Endothelial cell of umbilical vein (primary cell): Measurements from ENCODE around the gene HUS1. TPM values are rescaled to one million over a fixed set of nuclear protein-coding genes. Genes with fewer than 3 reads are reported as not detected.
"Not testable (repeated sequence)": the region's sequence is repeated elsewhere in the genome, so short reads cannot be mapped to it uniquely, and the experiment has no call there.

Source experiments
- BruUV-seq: library from RNA; stranded (reverse); fragments of 400-500 nt; replicated peaks from 2 replicates; lab custom pipeline; 2021; lab: Mats Ljungman, UMichigan
- CTCF ChIA-PET: fragments of 300-600, 350-600 bp; sonication (Branson Sonifier 250); formaldehyde crosslinking; loops from one replicate; lab custom pipeline; 2021; ENCODE audit warnings: antibody characterized with exemption, inconsistent platforms; lab: Charles Lee
- POLR2A ChIA-PET: fragments of 300-600, 350-600 bp; sonication (Branson Sonifier 250); formaldehyde crosslinking; loops from one replicate; lab custom pipeline; 2021; ENCODE audit warnings: antibody characterized with exemption, inconsistent platforms; lab: Charles Lee
- DNase-seq: peaks from one replicate; pipeline ENCODE4 v3.0.0-alpha.2; 2011; ENCODE audit warnings: low read depth, low spot score
- FAIRE-seq: peaks from 2 replicates; lab custom pipeline; 2011; peaks lifted over from hg19 to GRCh38; lab: Jason Lieb, UNC
- H2AFZ ChIP-seq: 2 replicates; pipeline ENCODE4 v1.6.0; 2012; ENCODE audit warnings: low read depth, low read length, control low read depth, inconsistent platforms
- H3K27ac ChIP-seq: 2 replicates; pipeline ENCODE4 v1.5.1; 2011; ENCODE audit warnings: low read depth, mild to moderate bottlenecking, control low read depth, low read length, moderate library complexity; ENCODE audit not compliant: insufficient read depth
- H3K27me3 ChIP-seq, 2 experiments: 2 replicates each; pipeline versions ENCODE4 v1.6.0 to v1.6.1; 2011; ENCODE audit warnings: low read length in 2 of 2, mixed read lengths in 1 of 2; ENCODE audit not compliant: control insufficient read depth in 2 of 2, insufficient read depth in 2 of 2
- H3K36me3 ChIP-seq, 2 experiments: 2 replicates in 1 of 2; 3 replicates in 1 of 2; pipeline ENCODE4 v1.5.1; 2011; ENCODE audit warnings: low read length in 2 of 2, mild to moderate bottlenecking in 1 of 2, moderate library complexity in 1 of 2; ENCODE audit not compliant: control insufficient read depth in 2 of 2, insufficient read depth in 2 of 2; ENCODE audit errors: extremely low read depth in 1 of 2
- H3K4me1 ChIP-seq: 3 replicates; pipeline ENCODE4 v1.5.1; 2011; ENCODE audit warnings: mild to moderate bottlenecking, low read length; ENCODE audit not compliant: control insufficient read depth, insufficient read depth; ENCODE audit errors: extremely low read depth
- H3K4me2 ChIP-seq: 2 replicates; pipeline ENCODE4 v1.6.1; 2011; ENCODE audit warnings: low read length, control low read depth, mixed read lengths; ENCODE audit not compliant: insufficient read depth
- H3K4me3 ChIP-seq, 3 experiments: fragments of 200-600 bp in 1 of 3; sonication (generic), shearing (Covaris generic) in 1 of 3; replicated peaks in 1 of 3; 2 replicates each; pipeline ENCODE4 v1.5.1; 2011 to 2016; ENCODE audit warnings: control low read depth in 3 of 3, low read length in 3 of 3, mild to moderate bottlenecking in 2 of 3, inconsistent platforms in 1 of 3, low read depth in 1 of 3, moderate library complexity in 1 of 3; ENCODE audit not compliant: insufficient read depth in 1 of 3
- H3K79me2 ChIP-seq: 2 replicates; pipeline ENCODE4 v1.6.0; 2012; ENCODE audit warnings: low read length, inconsistent platforms; ENCODE audit not compliant: control insufficient read depth, insufficient read depth
- H3K9ac ChIP-seq: replicated peaks from 2 replicates; pipeline ENCODE3; 2011; ENCODE audit warnings: low read length, control low read depth; ENCODE audit not compliant: insufficient read depth; ENCODE audit errors: extremely low read depth
- H3K9me1 ChIP-seq: replicated peaks from 3 replicates; pipeline ENCODE4 v1.6.0; 2011; ENCODE audit warnings: mild to moderate bottlenecking, low read length; ENCODE audit not compliant: control insufficient read depth, insufficient read depth; ENCODE audit errors: extremely low read depth
- H3K9me3 ChIP-seq: replicated peaks from 2 replicates; pipeline ENCODE4 v1.5.1; 2012; ENCODE audit warnings: low read length, inconsistent platforms; ENCODE audit not compliant: control insufficient read depth, insufficient read depth
- H4K20me1 ChIP-seq: replicated peaks from 2 replicates; pipeline ENCODE3; 2011; ENCODE audit warnings: mild to moderate bottlenecking, low read length; ENCODE audit not compliant: control insufficient read depth, insufficient read depth; ENCODE audit errors: extremely low read depth
- EZH2 ChIP-seq: IDR thresholded peaks from 2 replicates; pipeline ENCODE4 v1.6.1; 2012; ENCODE audit warnings: borderline replicate concordance, low read depth, mild to moderate bottlenecking, moderate library complexity, low read length, inconsistent platforms; ENCODE audit not compliant: severe bottlenecking
- FOS ChIP-seq: IDR thresholded peaks from 2 replicates; pipeline ENCODE4 v1.6.1; 2011; ENCODE audit warnings: mild to moderate bottlenecking, low read length, moderate library complexity, borderline replicate concordance; ENCODE audit not compliant: insufficient read depth
- GATA2 ChIP-seq: IDR thresholded peaks from 2 replicates; pipeline ENCODE4 v1.7.0; 2011; ENCODE audit warnings: low read depth, mild to moderate bottlenecking, moderate library complexity, mixed read lengths, low read length; ENCODE audit not compliant: insufficient read length, insufficient read depth
- JUN ChIP-seq: IDR thresholded peaks from 2 replicates; pipeline ENCODE4 v1.6.1; 2011; ENCODE audit warnings: borderline replicate concordance, low read depth; ENCODE audit not compliant: insufficient read length, insufficient read depth
- MYC ChIP-seq: IDR thresholded peaks from one replicate; pipeline ENCODE4 v1.6.1; 2011; ENCODE audit warnings: mild to moderate bottlenecking, low read depth, low read length
- POLR2A ChIP-seq: IDR thresholded peaks from 2 replicates; pipeline ENCODE4 v1.6.1; 2012; ENCODE audit warnings: low read depth, mild to moderate bottlenecking, control low read depth, low read length
- POLR2AphosphoS5 ChIP-seq: IDR thresholded peaks from 2 replicates; pipeline ENCODE4 v1.6.1; 2012; ENCODE audit warnings: low read depth, mild to moderate bottlenecking, control low read depth, low read length, moderate library complexity; ENCODE audit not compliant: insufficient read depth
- dilution Hi-C: fragments of 300-500 bp; cut with MboI; formaldehyde crosslinking; loops from one replicate; pipeline ENCODE4 v1.15.0; 2019; ENCODE audit warnings: low sequenced_read_pairs; ENCODE audit not compliant: extremely low pct_ligation_motif_present
- intact Hi-C: fragments of 100-400 bp; cut with micrococcal nuclease; formaldehyde crosslinking; loops from one replicate; pipeline ENCODE4 v1.10.0; 2022
- polyA plus RNA-seq, 4 experiments: library from polyadenylated mRNA; depleted of rRNA in 3 of 4; stranded (reverse) in 3 of 4; unstranded in 1 of 4; fragments of >200 nt; gene quantifications; 2 replicates each; pipeline versions ENCODE4 v1.2.1 to v1.2.3, GENCODE V29; 2011 to 2012; ENCODE audit warnings: missing spikeins in 1 of 4
- total RNA-seq: library from RNA; stranded (reverse); gene quantifications from 2 replicates; pipeline ENCODE4 v1.2.3, GENCODE V29; 2021
- TF ChIP-seq, protein P1 (sequence below), 2 donors: IDR thresholded peaks; 1 replicate in 1 of 2; 2 replicates in 1 of 2; pipeline ENCODE4 v1.5.1; 2011; ENCODE audit warnings: low read length in 2 of 2, mild to moderate bottlenecking in 2 of 2, moderate library complexity in 2 of 2, control low read depth in 1 of 2, inconsistent platforms in 1 of 2, low read depth in 1 of 2; ENCODE audit not compliant: insufficient read depth in 1 of 2; ENCODE audit errors: extremely low read depth in 1 of 2
- TF ChIP-seq, protein P2 (sequence below): IDR thresholded peaks from 2 replicates; pipeline ENCODE4 v1.6.1; 2011; ENCODE audit not compliant: insufficient read depth, insufficient read length

The HUS1 gene
- total and polyA plus RNA-seq, 2 donors (not counting 3 experiments of a cell fraction or from before 2014, with no cell fraction given), result 21.4 to 49.7 TPM

GRCh38 chr7:47980648-47981047 lies 1.2 kb upstream of the HUS1 start:
- H2AFZ ChIP-seq, DNase-seq, H3K9ac ChIP-seq, H3K27me3 ChIP-seq, dilution Hi-C loops, intact Hi-C loops, H3K9me1 ChIP-seq, H3K4me3 ChIP-seq, H4K20me1 ChIP-seq, H3K9me3 ChIP-seq, FAIRE-seq, H3K27ac ChIP-seq, BruUV-seq, H3K4me2 ChIP-seq, POLR2A ChIA-PET: not testable (repeated sequence)
- Histone ChIP-seq H3K36me3 (peaks cover 11 to 13% of the 10 kb centered on the region in 2 experiments), H3K79me2 (peaks cover 12% of the 10 kb centered on the region), H3K4me1 (peaks cover 11% of the 10 kb centered on the region)
- CTCF ChIA-PET, result interaction anchor here (1.3 kb wide), 1 partner anchor 11 kb away, joined by 3 read pairs; no protein-coding TSS in a partner anchor

- no peak overlapping the region for H2AFZ ChIP-seq
- peak overlapping the region; percentile 0 for H3K4me2 ChIP-seq
- H3K36me3 ChIP-seq, result peaks cover 13 to 15% of the 10 kb centered on the region in 2 experiments
- peak overlapping the region; percentile 2 for H3K27ac ChIP-seq
- H3K27me3 ChIP-seq, result peaks cover 0 to 4% of the 10 kb centered on the region in 2 experiments
- FAIRE-seq (no peak), DNase-seq (peak; percentile 12)
- no TSS peak for BruUV-seq
- no peaks in the 10 kb centered on the region for H3K9me3 ChIP-seq
- peak overlapping the region; percentile 0 to 93 (median 89) for H3K4me3 ChIP-seq
- CTCF ChIA-PET, result interaction anchor here (1.1 to 1.3 kb wide), 2 partner anchors 9 to 12 kb away, joined by 3 read pairs; no protein-coding TSS in a partner anchor
- H3K9me1 ChIP-seq, result no peaks in the 10 kb centered on the region
- H3K9ac ChIP-seq, result no peak overlapping the region
- POLR2A ChIA-PET, result no interaction called here
- no peak for TF ChIP-seq EZH2
- no peak for TF ChIP-seq POLR2A
- TF ChIP-seq POLR2AphosphoS5, result no peak
- TF ChIP-seq, protein P1, sequence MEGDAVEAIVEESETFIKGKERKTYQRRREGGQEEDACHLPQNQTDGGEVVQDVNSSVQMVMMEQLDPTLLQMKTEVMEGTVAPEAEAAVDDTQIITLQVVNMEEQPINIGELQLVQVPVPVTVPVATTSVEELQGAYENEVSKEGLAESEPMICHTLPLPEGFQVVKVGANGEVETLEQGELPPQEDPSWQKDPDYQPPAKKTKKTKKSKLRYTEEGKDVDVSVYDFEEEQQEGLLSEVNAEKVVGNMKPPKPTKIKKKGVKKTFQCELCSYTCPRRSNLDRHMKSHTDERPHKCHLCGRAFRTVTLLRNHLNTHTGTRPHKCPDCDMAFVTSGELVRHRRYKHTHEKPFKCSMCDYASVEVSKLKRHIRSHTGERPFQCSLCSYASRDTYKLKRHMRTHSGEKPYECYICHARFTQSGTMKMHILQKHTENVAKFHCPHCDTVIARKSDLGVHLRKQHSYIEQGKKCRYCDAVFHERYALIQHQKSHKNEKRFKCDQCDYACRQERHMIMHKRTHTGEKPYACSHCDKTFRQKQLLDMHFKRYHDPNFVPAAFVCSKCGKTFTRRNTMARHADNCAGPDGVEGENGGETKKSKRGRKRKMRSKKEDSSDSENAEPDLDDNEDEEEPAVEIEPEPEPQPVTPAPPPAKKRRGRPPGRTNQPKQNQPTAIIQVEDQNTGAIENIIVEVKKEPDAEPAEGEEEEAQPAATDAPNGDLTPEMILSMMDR (IDR thresholded peaks at IDR 0.05; ENCODE audit: extremely low read depth in 1 of 2, insufficient read depth in 1 of 2, low read depth in 1 of 2, low read length in 2 of 2), result no peak
- TF ChIP-seq GATA2, result no peak
- TF ChIP-seq, protein P2, sequence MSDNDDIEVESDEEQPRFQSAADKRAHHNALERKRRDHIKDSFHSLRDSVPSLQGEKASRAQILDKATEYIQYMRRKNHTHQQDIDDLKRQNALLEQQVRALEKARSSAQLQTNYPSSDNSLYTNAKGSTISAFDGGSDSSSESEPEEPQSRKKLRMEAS, result no peak
- TF ChIP-seq JUN, result no peak
- TF ChIP-seq MYC, result no peak
- TF ChIP-seq FOS, result no peak
- intact Hi-C loops (loop anchor here (1.0 to 2.0 kb wide), 4 partner anchors 11 to 108 kb away; no protein-coding TSS in a partner anchor), dilution Hi-C loops (no loop called here)
- H3K79me2 ChIP-seq, result peaks cover 12% of the 10 kb centered on the region
- peaks cover 11% of the 10 kb centered on the region for H3K4me1 ChIP-seq
- no peaks in the 10 kb centered on the region for H4K20me1 ChIP-seq
These were observed 392 bp upstream of the HUS1 start for GRCh38 chr7:47979832-47980181.
